NCI-H2107 (cell line): ENCODE data around the gene SLC22A23.
"Not testable (repeated sequence)": the region's sequence is repeated elsewhere in the genome, so short reads cannot be mapped to it uniquely, and the experiment has no call there.

ENCODE experiments used
- DNase-seq: peaks from one replicate; lab custom pipeline; 2025; lab: John Stamatoyannopoulos, UW

Gene SLC22A23

DNA sequence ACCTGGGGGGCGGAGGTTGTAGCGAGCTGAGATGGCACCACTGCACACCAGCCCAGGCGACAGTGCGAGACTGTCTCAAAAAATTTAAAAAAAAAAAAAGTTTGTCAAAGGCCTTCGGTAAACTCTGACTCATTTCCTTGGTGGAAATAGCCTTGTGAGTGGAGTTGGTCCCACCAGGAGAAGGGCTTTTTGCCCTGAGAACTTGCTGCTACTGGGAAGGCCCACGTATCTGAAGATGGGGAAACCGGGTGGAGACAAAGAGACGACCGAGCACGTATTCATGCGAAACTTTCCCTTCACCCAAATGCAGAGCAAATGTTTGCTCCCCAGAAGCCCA, 51.7 kb downstream of the SLC22A23 start:
- no peak for DNase-seq

DNA sequence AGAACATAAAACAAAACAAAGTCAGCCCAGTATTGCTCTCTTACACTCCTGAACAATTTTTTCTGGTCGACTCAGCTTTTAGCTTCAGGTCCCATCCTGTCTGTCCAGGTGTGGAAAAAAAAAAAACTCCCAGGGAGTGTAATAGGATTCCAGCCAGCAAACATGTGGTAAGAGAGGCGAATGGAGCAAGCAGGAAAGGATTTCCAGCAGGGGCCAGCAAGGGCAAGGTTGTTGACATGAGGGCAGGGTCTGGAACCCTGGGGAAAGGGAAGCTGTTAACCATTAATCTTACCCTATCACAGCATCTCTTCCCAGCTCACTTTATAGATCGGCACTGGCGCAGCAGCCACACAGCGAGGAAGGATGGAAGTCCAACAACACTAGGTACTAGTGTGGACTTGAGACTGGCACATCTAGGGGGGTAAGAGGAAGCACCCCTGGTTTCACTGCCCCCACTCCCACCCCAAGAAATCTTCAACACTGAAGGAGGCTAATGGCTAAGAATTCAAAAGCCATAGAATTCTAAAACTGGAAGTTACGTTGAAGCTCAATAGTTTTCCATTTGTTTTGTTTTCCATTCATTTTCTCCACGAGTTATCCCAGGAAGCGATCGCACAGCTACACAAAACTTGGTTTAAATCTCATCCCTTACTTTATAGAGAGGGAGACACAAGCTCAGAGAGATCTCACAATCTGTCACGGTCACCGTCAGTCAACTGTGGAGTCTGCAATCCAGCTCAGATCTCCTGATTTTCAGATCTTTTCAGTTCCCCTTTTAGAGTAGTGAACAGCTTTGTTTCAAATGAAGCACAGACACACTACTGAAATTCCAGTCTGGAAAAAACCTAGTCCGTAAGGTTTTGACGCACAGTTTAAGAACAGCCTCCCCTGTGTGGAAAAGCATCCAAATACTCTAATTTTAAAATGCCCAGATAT, 53.3 kb downstream of the SLC22A23 start:
- no peak for DNase-seq

DNA sequence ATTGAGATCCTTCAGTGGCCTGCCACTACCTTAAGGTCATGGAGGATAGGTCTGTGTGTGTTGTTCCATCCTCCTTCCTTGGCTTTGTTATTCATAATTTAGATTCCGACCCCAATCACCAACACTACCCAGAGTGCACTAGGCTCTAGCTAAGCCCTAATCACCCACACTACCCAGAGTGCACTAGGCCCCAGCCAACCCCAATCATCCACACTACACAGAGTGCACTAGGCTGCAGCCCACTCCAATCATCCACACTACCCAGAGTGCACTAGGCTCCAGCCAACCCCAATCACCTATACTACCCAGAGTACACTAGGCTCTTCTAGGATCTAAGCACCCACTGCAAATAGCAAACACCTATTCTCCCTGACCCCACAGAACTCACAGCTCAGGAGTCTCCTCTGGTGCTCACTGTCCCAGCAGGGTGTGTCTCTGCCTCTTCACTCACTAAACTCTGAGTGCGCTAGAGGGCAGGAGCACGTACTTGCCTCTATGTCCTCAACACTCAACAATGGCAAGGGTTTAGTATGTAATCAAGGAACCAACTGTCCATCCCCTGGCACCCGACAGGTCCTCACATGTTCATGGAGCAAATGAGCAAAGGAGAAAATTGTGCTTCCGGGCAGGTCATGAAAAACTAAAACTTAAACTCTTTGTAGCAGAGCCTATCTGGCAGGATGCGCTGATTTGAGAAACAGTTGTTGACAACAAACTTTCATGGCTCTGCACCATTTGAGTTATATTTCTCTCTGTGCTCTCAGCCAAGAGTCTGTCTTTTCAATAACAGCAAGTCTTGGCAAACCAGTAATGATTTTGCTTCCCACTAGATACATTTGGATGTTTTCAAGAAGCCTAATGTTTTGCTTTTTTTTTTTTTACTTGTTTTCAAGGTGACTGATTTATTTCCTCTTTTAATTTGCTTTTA, 54.3 kb downstream of the SLC22A23 start:
- no peak for DNase-seq

DNA sequence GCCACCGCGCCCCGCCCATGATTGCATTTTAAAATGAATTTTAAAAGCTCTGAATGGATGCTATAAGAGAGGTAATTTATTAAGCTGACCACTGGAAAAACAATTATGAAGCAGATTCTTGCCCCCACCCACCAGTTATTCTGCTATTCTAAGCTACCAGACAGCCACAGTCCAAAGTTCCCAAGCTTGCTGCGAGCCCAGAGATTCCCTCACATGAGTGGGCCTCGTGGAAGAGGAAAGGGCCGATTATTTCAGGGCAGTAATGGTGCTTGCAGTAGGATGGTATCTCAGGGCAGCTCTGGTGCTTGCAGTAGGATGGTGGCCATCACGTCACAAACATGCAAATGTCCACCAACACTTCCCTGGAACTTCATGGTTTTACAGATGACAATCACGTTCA, 56.7 kb downstream of the SLC22A23 start:
- no peak for DNase-seq

DNA sequence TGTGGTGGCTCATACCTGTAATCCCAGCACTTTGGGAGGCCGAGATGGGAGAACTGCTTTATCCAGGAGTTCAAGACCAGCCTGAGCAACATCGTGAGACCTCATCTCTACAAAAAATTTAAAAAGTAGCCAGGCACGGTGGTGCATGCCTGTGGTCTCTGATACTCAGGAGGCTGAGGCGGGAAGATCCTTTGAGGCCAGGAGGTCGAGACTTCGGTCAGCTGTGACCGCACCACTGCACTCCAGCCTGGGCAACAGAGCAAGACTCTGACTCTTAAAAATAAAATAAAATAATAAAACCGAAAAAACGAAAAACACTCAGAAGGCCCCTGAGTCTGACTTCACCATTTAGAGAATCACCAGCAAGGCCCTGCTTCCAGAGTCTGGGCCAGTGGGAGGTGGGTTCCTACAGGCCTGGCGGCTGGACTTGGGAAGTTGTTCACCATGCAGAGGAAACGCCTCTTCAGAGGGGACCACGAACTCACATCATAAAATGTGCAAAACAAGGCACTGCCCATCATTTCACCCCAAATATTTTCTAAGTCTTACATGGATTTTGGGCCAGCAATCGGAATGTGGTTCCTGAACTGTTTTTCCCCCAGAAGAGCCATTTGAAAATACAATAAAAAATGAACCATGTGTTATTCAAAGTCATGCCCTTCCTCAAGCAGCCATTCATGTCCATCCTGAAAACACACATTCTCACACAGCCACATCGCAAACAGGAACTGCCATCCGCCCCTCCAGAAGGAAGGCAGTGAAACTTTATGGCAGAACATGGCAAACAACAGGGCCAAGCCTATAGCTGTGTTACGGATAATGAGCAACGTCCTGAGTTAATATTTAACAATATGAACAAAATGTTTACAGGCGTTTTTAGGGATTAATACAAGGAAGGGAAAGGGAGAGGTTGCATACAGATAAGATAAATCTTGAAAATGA, 57.8 kb downstream of the SLC22A23 start:
- DNase-seq: no peak

DNA sequence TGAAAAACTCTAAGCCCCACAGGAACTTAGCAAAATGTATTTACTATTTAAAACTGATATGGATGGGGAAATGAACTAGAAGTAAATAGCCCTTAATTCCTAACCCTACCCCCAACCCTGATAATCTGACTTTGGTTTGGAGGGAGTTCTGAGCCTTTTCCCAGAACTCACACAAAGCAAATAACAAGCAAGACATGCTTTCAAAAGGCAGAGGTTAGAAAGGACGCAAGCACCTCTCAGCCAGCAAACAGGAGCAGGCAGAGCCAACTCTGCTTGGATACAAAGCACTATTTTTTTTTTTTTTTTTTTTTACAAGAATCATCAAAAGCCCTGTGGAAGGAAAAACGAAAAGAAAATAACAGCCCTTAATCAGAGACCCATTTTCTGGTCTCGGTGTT, 58.7 kb downstream of the SLC22A23 start:
- DNase-seq: no peak

DNA sequence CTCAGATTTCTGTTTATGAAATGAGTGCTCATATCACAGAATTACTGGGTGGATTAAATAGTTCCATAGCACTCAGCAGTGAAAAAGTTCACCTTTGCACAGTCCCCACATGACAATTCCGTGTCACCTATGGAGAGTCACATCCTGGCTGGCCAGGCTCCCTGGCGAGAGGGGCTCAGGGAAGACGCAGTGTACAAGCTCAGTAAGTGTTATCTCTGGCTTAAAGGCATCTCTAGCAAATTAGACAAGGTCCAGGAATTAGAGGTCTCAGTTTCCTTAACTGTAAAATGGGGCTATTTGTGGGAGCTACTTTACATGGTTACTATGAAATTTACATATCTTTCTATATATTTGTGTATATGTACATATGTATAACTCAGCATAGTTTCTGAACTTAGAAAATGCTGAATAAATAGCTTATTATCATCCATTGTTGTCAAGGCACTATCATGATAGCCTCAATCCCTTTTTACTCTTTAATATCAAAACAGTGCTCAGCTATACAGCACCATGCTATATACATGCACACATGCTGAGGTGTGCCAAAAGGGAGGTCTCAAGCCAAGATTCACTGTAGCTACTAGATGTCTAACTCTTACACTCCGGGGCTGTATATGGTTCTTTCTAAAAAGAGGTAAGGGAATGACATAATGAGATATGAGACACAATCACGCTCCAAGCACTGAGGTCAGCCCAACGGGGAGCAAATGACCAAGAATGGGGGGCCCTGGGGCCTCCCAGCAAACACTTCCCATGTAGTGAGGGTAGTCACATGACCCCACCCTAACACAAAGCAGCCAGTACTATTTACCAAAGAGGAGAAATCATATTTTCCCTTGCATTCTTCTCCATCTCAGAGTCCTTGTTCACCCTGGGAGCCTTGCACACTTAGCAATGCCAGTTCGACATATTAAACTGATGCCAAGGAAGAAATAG, 59.4 kb downstream of the SLC22A23 start:
- DNase-seq: no peak

DNA sequence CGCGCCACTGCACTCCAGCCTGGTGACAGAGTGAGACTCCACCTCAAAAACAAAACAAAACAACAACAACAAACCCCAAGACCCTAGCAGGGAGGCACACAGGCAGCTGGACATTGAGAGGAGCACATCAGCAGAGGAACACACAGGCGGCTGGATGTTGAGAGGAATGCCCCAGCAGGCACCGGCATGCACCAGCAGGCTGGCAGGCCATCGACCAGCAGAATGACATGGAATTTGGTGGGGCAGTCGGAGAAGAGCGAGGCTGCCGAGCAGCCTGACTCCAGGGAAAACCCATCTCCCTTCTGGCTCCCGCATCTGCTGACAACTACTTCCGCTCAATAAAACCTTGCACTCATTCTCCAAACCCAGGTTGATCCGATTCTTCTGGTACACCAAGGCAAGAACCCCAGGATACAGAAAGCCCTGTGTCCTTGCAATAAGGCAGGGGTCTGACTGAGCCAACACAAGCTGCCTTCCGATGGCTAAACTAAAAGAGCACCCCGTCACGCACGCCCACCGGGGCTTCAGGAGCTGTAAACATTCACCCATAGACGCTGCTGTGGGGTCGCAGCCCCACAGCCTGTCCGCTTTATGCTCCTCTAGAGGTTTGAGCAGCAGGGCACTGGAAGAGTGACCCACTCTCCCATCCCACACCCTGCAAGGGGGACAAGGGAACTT, 60.2 kb downstream of the SLC22A23 start:
- no peak for DNase-seq

DNA sequence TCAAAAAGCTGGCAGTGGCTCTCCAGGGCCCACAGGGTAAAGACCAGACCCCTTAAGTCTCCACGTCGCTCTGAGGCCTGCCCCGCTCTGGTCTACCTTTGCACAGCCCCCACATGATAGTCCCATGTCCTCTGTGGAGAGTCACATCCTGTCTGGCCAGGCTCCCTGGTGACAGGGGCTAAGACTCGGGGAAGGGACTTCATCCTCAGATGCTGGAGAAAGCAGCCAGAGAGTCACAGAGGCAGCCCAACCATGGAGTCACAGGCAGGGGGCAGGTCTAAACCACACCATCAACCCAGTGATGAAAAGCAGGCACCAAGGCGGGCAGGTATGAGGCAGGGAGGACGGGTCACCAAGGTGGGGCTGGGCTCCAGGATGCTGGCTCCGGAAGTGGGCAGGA, 62.2 kb downstream of the SLC22A23 start:
- DNase-seq: no peak

DNA sequence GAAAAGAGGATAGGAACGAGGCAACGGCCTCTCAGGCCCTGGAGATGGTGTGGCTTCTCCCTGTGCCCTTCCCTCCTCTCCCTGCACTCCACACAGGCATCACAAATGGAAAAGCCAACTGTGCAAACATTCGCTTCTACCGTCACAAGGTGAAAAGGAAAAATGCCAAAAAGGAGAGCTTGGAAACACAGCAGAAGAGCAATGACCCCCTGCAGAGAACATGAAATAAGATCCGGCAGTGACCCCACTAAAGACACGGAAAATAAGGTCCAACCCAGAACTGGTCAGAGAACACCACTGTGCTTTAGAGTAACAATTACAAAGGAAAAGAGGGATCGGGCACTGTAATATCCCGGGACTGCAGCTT, 63.0 kb downstream of the SLC22A23 start:
- DNase-seq: no peak

DNA sequence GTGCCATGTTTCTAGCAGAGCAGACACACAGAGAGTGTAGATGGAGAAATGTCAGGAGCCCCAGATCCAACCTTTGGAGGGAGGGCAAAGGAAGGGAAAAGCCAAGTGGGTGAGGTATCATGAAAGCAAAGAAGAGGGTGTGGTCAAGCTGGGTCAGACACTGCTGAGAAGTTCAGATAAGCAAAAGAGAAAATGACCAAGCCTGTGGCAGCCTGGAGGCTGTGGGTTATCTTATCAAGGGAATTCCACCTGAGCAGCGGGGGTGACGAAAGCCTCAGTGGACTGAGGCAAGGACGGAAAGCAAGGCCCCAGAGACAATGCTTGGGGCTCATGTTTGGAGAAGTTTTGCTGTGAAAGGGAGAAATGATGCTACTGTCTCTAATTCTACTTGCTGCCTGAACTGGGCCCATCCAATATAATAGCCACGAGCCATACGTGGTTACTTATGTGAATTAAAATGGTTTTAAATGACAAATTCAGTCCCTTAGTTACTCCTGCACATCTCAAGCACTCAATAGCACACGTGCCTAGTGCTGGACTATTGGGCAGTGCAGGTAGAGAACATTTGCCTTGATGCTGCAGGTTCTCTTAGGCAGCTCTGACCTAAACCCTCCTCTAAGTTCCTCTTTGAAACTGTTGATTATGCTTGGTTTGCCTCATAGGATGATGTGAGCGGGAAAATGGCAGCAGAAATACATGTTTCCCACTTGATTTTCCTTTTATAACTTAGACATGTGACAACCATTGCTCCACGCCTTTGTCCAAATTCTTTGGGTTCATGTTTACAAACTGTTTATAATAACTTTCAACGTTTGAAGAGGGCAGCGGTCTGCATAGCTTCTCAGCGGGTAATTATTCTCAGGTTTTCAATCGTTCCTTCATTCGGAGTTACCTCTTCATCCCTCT, 63.7 kb downstream of the SLC22A23 start:
- DNase-seq: no peak

DNA sequence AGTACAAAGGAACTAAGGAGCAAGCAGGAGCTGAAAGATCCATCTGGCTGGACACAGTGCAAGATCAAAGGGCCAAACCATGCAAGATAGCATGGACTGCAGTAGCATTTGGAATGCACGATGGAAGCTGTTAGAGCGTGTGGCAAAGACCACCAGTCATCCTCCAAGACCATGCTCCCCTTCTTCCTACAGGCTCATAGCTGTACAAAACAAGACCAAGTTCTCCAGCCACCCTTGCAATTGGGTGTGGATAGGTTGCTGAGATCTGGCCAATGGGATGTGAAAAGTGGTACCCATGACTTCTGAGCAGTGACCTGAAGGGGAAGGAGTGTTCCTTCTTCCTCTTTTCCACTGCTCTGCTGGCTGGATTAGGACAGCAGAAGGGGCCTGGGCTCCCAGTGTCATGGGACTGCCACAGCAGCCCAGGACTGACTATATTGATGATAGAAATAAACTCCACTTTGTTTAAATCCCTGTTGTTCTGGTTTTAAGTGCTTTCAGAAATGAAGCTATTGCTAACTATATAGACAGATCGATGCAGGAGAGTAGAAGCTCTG, 64.9 kb downstream of the SLC22A23 start:
- DNase-seq: no peak

DNA sequence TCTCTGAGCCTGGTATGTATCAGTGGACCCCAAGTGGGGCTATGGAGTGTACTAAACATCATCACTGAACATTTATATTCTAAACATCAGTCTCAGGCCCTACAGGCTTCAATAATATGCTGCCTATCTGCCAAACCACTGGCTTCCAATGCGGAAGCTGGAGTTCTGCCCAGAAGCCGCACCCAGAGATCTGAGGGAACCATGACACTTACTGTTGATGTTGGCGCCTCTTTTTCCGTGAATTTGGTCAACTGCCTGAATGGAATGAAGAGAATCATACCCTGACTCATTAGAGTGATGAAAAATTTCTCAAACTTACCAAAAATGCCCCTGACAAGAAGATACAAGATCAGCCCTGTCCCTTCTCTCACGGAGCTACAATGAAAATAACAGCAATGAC, 66.2 kb downstream of the SLC22A23 start:
- no peak for DNase-seq

DNA sequence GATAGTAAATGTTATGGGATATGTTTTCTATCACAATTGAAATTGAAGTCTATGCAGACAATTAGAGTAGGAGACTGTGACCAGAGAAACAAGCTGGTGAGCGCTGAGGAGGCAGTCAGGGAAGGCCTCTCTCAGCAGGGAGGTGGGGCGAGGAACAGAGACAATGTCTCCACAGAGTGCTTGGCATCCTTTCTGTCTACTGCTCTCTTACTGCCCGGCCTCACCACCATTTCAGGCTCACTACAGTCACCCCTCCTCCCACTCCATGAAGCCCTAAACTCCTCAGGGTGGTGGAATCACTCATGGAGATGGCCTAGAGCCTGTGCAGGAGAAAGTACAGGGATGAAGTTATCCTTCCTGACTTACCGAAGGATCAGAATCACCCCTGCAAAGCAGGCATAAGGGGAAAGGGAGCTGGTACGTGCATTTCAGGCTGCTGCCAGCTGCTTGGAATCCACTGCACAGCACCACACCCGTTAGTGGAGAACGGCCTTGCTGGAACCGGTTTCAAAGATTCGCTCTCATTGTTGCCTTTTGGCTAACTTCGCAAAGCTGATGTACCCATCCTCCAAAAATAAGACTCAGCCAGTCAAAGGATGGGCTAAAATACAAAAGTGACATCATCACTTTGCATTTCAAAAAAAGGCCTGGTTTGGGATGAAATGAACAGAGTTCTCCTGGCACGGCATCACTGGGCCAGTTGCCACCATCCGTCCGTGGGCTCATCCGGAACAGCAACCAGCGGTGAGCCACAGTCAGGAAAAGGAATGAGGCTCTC, 67.3 kb downstream of the SLC22A23 start:
- no peak for DNase-seq

DNA sequence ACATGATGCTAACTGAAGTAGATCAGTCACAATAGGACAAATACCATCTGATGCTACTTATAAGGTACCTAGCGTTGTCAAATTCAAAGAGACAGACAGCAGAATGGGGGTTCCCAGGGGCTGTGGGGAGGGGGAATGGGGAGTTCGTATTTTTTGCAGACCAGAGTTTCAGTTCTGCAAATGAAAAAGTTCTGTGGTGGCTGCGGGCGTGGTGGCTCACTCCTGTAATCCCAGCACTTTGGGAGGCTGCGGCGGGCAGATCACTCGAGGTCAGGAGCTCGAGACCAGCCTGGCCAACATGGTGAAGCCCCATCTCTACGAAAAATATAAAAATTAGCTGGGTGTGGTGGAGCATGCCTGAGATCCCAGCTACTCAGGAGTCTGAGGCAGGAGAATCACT, 68.1 kb downstream of the SLC22A23 start:
- DNase-seq: no peak

DNA sequence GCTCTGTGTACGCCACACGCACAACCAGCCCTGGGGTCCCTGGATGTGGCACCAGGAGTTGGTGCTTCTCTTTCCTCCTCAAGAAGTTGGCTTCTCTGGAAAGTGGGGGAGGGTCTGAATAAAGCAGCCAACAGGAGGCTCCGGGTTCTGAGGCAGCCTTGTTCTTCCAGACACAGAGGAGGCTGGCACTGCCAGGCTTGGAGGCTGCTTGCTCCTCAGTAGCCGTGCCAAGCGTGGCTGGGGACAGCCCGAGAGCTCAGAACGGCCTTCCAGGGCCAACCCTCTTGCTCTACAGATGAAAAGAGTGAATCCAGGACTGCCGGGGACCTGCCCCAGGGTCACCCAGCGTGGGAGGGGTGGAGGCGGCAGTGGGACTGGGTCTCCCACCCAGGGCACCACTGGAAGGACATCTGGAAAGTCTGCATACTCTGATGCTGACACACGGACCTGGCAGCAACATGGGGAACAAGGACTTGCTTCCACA, 70.4 kb downstream of the SLC22A23 start:
- no peak for DNase-seq

DNA sequence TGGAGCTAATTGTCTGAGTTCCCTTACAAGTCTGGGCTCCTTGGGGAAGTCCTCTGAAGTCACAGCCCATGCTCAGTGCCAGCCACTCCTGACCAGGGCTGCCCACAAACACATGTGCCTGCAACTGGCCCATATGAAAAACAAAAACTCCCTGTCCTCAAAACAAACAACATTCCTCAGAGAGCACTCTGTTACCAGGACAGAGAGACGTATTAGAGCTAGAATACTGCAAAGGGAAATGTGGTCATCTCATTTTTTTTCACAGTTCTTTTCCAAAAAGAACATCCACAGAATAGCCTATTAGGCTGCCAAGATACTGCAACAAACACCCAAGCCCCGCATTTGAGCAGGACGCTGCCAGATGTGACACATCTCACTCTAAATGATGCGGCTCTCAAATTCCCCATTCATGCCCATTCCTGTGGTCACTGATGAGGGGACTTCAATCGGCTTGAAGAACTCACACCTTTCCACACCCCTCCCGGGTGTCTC, 71.1 kb downstream of the SLC22A23 start:
- DNase-seq: no peak

DNA sequence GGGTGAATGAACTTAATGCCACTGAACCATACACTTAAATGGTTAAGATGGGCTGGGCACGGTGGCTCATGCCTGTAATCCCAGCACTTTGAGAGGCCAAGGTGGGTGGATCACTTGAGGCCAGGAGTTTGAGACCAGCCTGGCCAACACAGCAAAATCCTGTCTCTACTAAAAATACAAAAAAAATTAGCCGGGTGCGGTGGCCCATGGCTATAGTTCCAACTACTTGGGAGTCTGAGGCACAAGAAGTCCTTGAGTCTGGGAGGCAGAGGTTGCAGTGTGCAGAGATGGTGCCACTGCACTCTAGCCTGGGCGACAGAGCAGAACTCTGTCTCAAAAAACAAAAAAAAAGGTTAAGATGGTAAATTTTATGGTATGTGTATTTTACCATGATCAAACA, 71.7 kb downstream of the SLC22A23 start:
- DNase-seq: not testable (repeated sequence)
